Measurements from ENCODE around the gene SH3BP2.

DNA sequence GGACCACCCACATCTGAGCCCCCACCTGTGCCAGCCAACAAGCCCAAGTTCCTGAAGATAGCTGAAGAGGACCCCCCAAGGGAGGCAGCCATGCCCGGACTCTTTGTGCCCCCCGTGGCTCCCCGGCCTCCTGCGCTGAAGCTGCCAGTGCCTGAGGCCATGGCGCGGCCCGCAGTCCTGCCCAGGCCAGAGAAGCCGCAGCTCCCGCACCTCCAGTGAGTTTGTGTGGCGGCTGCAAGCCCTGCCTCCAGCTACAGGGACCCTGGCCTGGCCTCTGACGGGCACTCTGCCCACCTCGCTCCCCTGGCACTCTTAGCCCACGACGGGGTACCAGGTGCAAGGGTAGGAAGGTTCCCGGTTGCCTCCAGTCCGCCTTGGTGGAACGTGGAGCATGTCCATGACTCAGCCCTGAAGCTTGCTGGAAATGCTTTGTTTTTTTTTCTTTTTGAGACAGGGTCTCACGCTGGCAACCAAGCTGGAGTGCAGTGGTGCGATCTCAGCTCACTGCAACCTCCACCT, 37.1 kb downstream of the SH3BP2 start:
- TF ChIP-seq POLR2A (IDR thresholded peaks at IDR 0.05; ENCODE audit: low read depth, low read length) (no peak), POLR2AphosphoS5 (IDR thresholded peaks at IDR 0.05; ENCODE audit: low read depth, low read length) (no peak), TAF1 (IDR thresholded peaks at IDR 0.05; ENCODE audit: borderline replicate concordance, low read depth, low read length) (no peak)
